HCT116 (cell line): Measurements from ENCODE around the gene EEF1AKMT2. TPM values are rescaled to one million over a fixed set of nuclear protein-coding genes. Genes with fewer than 3 reads are reported as not detected.

ENCODE experiments used
- ATAC-seq: fragments of 200-7000 bp; cut with Tn5 transposase; 2 replicates; pipeline ENCODE4 v1.9.1; 2020; ENCODE audit warnings: mild to moderate bottlenecking, moderate library complexity
- BruUV-seq: library from RNA; stranded (reverse); fragments of 400-500 nt; replicated peaks from 2 replicates; lab custom pipeline; 2021; lab: Mats Ljungman, UMichigan
- CTCF ChIA-PET: fragments of 300-600 bp; sonication (Branson Sonifier 250); formaldehyde crosslinking; loops from one replicate; lab custom pipeline; 2021; ENCODE audit warnings: antibody characterized with exemption; lab: Charles Lee
- POLR2A ChIA-PET: fragments of 300-600, 350-600 bp; sonication (Branson Sonifier 250); formaldehyde crosslinking; loops from one replicate; lab custom pipeline; 2021; ENCODE audit warnings: antibody characterized with exemption; lab: Charles Lee
- RAD21 ChIA-PET, 2 experiments: fragments of 300-600 bp; sonication (Branson Sonifier 250); formaldehyde crosslinking; loops; one replicate each; lab custom pipeline; 2023; ENCODE audit warnings: low total read pairs in 2 of 2; ENCODE audit not compliant: uncharacterized antibody in 2 of 2, unreplicated experiment in 2 of 2, low non-redundant PET in 1 of 2; lab: Charles Lee
- DNase-seq: peaks from one replicate; pipeline ENCODE4 v3.0.0-alpha.2; 2010; ENCODE audit warnings: low read depth, low spot score
- H2AFZ ChIP-seq: fragments of 200-600 bp; shearing (Covaris generic), sonication (generic); 2 replicates; pipeline ENCODE4 v1.6.1; 2017; ENCODE audit warnings: low read depth, mixed run types, mixed read lengths, antibody characterized with exemption, low read length; ENCODE audit not compliant: poor library complexity, severe bottlenecking
- H3K27ac ChIP-seq: 2 replicates; pipeline ENCODE4 v1.5.1; 2012; ENCODE audit warnings: low read depth, low read length
- H3K27me3 ChIP-seq: fragments of 200-600 bp; sonication (generic); 2 replicates; pipeline ENCODE4 v1.6.1; 2016; ENCODE audit warnings: mixed run types, low read length, mixed read lengths; ENCODE audit not compliant: insufficient read depth
- H3K36me3 ChIP-seq, 2 experiments: fragments of 200-500 bp in 1 of 2; fragments of 200-600 bp in 1 of 2; sonication (Bioruptor generic) in 1 of 2; sonication (generic) in 1 of 2; 2 replicates each; pipeline versions ENCODE4 v1.5.1 to v1.6.1; 2014 to 2016; ENCODE audit warnings: low read length in 2 of 2, inconsistent platforms in 1 of 2, mixed read lengths in 1 of 2, mixed run types in 1 of 2; ENCODE audit not compliant: insufficient read depth in 2 of 2, control insufficient read depth in 1 of 2
- H3K4me1 ChIP-seq, 2 experiments: fragments of 200-600 bp in 1 of 2; sonication (generic) in 1 of 2; 2 replicates each; pipeline versions ENCODE4 v1.5.1 to v1.6.1; 2012 to 2017; ENCODE audit warnings: low read length in 2 of 2, inconsistent platforms in 1 of 2, mild to moderate bottlenecking in 1 of 2, mixed read lengths in 1 of 2, mixed run types in 1 of 2, moderate library complexity in 1 of 2; ENCODE audit not compliant: insufficient read depth in 2 of 2, control insufficient read depth in 1 of 2
- H3K4me2 ChIP-seq: fragments of 200-600 bp; sonication (generic); 2 replicates; pipeline ENCODE4 v1.6.1; 2017; ENCODE audit warnings: mixed run types, low read length, mixed read lengths
- H3K4me3 ChIP-seq, 2 experiments: fragments of 200-600 bp in 1 of 2; sonication (generic) in 1 of 2; replicated peaks in 1 of 2; 2 replicates each; pipeline ENCODE4 v1.5.1; 2011 to 2016; ENCODE audit warnings: low read length in 2 of 2, control low read depth in 1 of 2, low read depth in 1 of 2, mild to moderate bottlenecking in 1 of 2, mixed read lengths in 1 of 2, mixed run types in 1 of 2
- H3K79me2 ChIP-seq: fragments of 200-600 bp; sonication (generic); 2 replicates; pipeline ENCODE4 v1.6.1; 2017; ENCODE audit warnings: mild to moderate bottlenecking, mixed run types, low read length, moderate library complexity, mixed read lengths; ENCODE audit not compliant: insufficient read depth
- H3K9ac ChIP-seq: fragments of 200-600 bp; sonication (generic); 2 replicates; pipeline ENCODE4 v1.6.1; 2016; ENCODE audit warnings: low read length, mixed read lengths
- H3K9me2 ChIP-seq: fragments of 200-600 bp; sonication (generic), shearing (Covaris generic); 2 replicates; pipeline ENCODE4 v1.6.1; 2017; ENCODE audit warnings: mixed run types, mild to moderate bottlenecking, moderate library complexity; ENCODE audit not compliant: insufficient read depth
- H3K9me3 ChIP-seq, 2 experiments: fragments of 200-500 bp in 1 of 2; fragments of 200-600 bp in 1 of 2; sonication (Bioruptor generic) in 1 of 2; sonication (generic) in 1 of 2; 2 replicates each; pipeline ENCODE4 v1.6.1; 2014 to 2017; ENCODE audit warnings: low read length in 2 of 2, mixed read lengths in 2 of 2, inconsistent platforms in 1 of 2, low read depth in 1 of 2, mild to moderate bottlenecking in 1 of 2, mixed run types in 1 of 2, moderate library complexity in 1 of 2; ENCODE audit not compliant: control insufficient read depth in 1 of 2, insufficient read depth in 1 of 2
- H4K20me1 ChIP-seq: fragments of 200-600 bp; sonication (generic), shearing (Covaris generic); 2 replicates; pipeline ENCODE4 v1.6.1; 2017; ENCODE audit warnings: mixed run types, mild to moderate bottlenecking, moderate library complexity; ENCODE audit not compliant: insufficient read depth
- CEBPB ChIP-seq: IDR thresholded peaks from 2 replicates; pipeline ENCODE4 v1.6.1; 2012; ENCODE audit warnings: low read depth
- EGR1 ChIP-seq: IDR thresholded peaks from 2 replicates; pipeline ENCODE4 v1.6.1; 2012; ENCODE audit warnings: low read depth
- ELF1 ChIP-seq: IDR thresholded peaks from 2 replicates; pipeline ENCODE4 v1.6.1; 2012; ENCODE audit warnings: low read depth, borderline replicate concordance
- EZH2 ChIP-seq: fragments of 200-600 bp; sonication (generic); IDR thresholded peaks from 2 replicates; pipeline ENCODE4 v1.6.1; 2017; ENCODE audit warnings: antibody characterized with exemption, mixed run types
- EZH2phosphoT487 ChIP-seq: fragments of 200-600 bp; IDR thresholded peaks from 2 replicates; pipeline ENCODE4 v1.6.1; 2018; ENCODE audit warnings: antibody characterized with exemption, borderline replicate concordance
- JUND ChIP-seq: IDR thresholded peaks from 2 replicates; pipeline ENCODE4 v1.6.1; 2012
- POLR2A ChIP-seq: IDR thresholded peaks from 2 replicates; pipeline ENCODE4 v1.7.0; 2011; ENCODE audit warnings: borderline replicate concordance; ENCODE audit not compliant: insufficient read depth, insufficient read length; ENCODE audit errors: extremely low read depth
- POLR2AphosphoS5 ChIP-seq: IDR thresholded peaks from 2 replicates; pipeline ENCODE4 v1.6.1; 2011; ENCODE audit warnings: mild to moderate bottlenecking, low read depth, low read length, moderate library complexity
- RAD21 ChIP-seq: IDR thresholded peaks from 2 replicates; pipeline ENCODE4 v1.6.1; 2012; ENCODE audit warnings: low read depth, mild to moderate bottlenecking
- SIN3A ChIP-seq: IDR thresholded peaks from 2 replicates; pipeline ENCODE4 v1.6.1; 2012; ENCODE audit warnings: low read depth
- SP1 ChIP-seq: IDR thresholded peaks from 2 replicates; pipeline ENCODE4 v1.6.1; 2012; ENCODE audit warnings: low read depth
- SRF ChIP-seq: IDR thresholded peaks from 2 replicates; pipeline ENCODE4 v1.6.1; 2012; ENCODE audit warnings: low read depth
- YY1 ChIP-seq: IDR thresholded peaks from 2 replicates; pipeline ENCODE4 v1.6.1; 2011; ENCODE audit warnings: low read length, low read depth, moderate library complexity, mild to moderate bottlenecking; ENCODE audit not compliant: insufficient replicate concordance; ENCODE audit errors: extremely low read depth
- ZFX ChIP-seq: fragments of 450-650 bp; IDR thresholded peaks from 2 replicates; pipeline ENCODE4 v1.6.1; 2017
- intact Hi-C: fragments of 100-400 bp; cut with micrococcal nuclease; formaldehyde crosslinking; loops from 2 replicates; pipeline ENCODE4 v1.10.0; 2022
- total RNA-seq: library from RNA; stranded (reverse); gene quantifications from one replicate; pipeline ENCODE4 v1.2.1, GENCODE V29; 2021; ENCODE audit not compliant: unreplicated experiment
- TF ChIP-seq, protein P1 (sequence below): IDR thresholded peaks from 2 replicates; pipeline ENCODE4 v1.6.1; 2011; ENCODE audit warnings: mild to moderate bottlenecking, low read length, moderate library complexity; ENCODE audit not compliant: insufficient replicate concordance; ENCODE audit errors: extremely low read depth
- TF ChIP-seq, protein P2 (sequence below): IDR thresholded peaks from 2 replicates; pipeline ENCODE4 v1.6.1; 2012
- TF ChIP-seq, protein P3 (sequence below), 3 experiments: fragments of 200-600 bp in 1 of 3; sonication (generic) in 1 of 3; IDR thresholded peaks in 2 of 3; conservative IDR thresholded peaks in 1 of 3; 2 replicates each; pipeline ENCODE4 v1.5.1; 2012 to 2017; ENCODE audit warnings: low read depth in 2 of 3, low read length in 2 of 3, antibody characterized with exemption in 1 of 3, borderline replicate concordance in 1 of 3, control low read depth in 1 of 3, mild to moderate bottlenecking in 1 of 3, mixed read lengths in 1 of 3, mixed run types in 1 of 3, moderate library complexity in 1 of 3; ENCODE audit not compliant: insufficient read depth in 1 of 3
- TF ChIP-seq, protein P4 (sequence below): IDR thresholded peaks from 2 replicates; pipeline ENCODE4 v1.6.1; 2012

Gene EEF1AKMT2
- total RNA-seq, 1 experiment from 2014 or later: 39.6 TPM

DNA sequence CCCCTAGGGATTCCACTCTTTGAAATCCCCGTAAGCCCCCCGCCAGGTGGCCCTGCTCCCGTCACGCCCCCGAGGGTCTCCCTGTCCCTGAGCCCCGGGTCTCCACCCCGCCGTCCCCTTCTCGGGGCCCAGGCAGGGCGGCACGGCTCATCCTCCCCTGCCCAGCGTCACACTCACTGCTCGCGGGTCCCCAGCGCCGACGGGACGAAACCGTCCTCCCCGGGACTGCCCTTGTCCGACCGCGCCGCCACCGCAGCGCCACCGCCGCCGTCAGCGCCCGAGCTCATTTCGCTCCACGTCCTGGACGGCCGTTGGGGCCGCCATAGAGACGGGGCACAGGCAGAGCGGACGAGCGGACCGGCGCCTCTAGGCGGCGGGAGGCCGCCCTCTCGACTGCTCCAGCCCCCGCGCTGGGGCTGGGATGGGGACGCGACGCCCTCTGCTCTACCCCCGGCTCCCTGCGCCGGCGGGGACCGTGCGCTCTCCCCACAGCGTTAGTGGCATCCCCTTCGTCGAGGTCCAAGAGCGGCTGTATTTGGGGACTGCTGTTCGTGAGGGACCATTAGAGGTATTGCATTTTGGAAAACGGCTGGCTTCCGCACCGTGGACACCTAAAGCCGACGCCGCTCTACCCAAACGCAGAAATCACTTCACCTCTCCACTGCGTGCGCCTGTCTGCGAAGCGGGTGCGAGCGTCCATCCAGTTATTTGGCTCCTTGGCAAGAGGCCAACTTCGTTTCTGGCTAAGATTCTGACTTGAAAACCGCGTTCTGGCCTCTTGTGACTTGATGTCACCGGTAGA lies at the start of gene EEF1AKMT2 (continued):
- TF ChIP-seq POLR2AphosphoS5 (peak; percentile 99), CEBPB (no peak; the same call in 1 of the 2 replicates), EZH2 (no peak)
- TF ChIP-seq, protein P1, sequence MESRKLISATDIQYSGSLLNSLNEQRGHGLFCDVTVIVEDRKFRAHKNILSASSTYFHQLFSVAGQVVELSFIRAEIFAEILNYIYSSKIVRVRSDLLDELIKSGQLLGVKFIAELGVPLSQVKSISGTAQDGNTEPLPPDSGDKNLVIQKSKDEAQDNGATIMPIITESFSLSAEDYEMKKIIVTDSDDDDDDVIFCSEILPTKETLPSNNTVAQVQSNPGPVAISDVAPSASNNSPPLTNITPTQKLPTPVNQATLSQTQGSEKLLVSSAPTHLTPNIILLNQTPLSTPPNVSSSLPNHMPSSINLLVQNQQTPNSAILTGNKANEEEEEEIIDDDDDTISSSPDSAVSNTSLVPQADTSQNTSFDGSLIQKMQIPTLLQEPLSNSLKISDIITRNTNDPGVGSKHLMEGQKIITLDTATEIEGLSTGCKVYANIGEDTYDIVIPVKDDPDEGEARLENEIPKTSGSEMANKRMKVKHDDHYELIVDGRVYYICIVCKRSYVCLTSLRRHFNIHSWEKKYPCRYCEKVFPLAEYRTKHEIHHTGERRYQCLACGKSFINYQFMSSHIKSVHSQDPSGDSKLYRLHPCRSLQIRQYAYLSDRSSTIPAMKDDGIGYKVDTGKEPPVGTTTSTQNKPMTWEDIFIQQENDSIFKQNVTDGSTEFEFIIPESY: peak; percentile 71

DNA sequence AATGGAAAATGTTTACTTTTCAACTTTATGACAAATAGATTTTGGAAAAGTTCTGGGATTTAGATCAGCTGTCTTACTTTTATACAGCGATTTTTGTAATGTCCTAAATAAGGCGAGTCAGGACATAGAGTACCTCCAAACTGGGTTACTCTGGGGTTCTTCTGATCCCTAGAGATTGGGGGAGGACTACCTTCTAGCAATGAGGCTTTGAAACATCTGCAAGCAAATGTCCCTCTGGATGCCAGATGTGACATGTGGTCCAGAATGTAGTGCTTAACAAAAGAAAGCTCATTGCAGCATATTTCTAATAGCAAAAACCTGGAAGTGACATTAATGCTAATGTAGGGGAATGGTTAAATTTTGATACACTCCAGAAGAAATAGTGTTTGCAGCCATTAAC lies 46.0 kb upstream of the EEF1AKMT2 start:
- no peaks in the 10 kb centered on the region for H3K4me1 ChIP-seq
- no peaks in the 10 kb centered on the region for H3K9me3 ChIP-seq
- no peak overlapping the region for H3K4me2 ChIP-seq
- no peak overlapping the region for H2AFZ ChIP-seq
- ChIA-PET POLR2A (no interaction called here), RAD21 (no interaction called here), CTCF (no interaction called here)
- no peaks in the 10 kb centered on the region for H3K9me2 ChIP-seq
- no peak for DNase-seq
- intact Hi-C loops: no loop called here
- BruUV-seq: no TSS peak
- no peaks in the 10 kb centered on the region for H3K79me2 ChIP-seq
- H3K36me3 ChIP-seq: peaks cover 23 to 30% of the 10 kb centered on the region in 2 experiments
- H4K20me1 ChIP-seq: no peaks in the 10 kb centered on the region
- no peaks in the 10 kb centered on the region for H3K27me3 ChIP-seq
- ATAC-seq: no peak
- H3K9ac ChIP-seq: no peak overlapping the region
- no peak overlapping the region for H3K4me3 ChIP-seq
- H3K27ac ChIP-seq: no peak overlapping the region
- TF ChIP-seq EZH2: no peak
- TF ChIP-seq, protein P2, sequence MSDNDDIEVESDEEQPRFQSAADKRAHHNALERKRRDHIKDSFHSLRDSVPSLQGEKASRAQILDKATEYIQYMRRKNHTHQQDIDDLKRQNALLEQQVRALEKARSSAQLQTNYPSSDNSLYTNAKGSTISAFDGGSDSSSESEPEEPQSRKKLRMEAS: no peak
- TF ChIP-seq EZH2phosphoT487: no peak
- no peak for TF ChIP-seq ELF1
- no peak for TF ChIP-seq JUND
- no peak for TF ChIP-seq POLR2A
- TF ChIP-seq POLR2AphosphoS5: no peak
- TF ChIP-seq ZFX: no peak
- no peak for TF ChIP-seq RAD21
- TF ChIP-seq, protein P3, sequence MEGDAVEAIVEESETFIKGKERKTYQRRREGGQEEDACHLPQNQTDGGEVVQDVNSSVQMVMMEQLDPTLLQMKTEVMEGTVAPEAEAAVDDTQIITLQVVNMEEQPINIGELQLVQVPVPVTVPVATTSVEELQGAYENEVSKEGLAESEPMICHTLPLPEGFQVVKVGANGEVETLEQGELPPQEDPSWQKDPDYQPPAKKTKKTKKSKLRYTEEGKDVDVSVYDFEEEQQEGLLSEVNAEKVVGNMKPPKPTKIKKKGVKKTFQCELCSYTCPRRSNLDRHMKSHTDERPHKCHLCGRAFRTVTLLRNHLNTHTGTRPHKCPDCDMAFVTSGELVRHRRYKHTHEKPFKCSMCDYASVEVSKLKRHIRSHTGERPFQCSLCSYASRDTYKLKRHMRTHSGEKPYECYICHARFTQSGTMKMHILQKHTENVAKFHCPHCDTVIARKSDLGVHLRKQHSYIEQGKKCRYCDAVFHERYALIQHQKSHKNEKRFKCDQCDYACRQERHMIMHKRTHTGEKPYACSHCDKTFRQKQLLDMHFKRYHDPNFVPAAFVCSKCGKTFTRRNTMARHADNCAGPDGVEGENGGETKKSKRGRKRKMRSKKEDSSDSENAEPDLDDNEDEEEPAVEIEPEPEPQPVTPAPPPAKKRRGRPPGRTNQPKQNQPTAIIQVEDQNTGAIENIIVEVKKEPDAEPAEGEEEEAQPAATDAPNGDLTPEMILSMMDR (IDR thresholded peaks at IDR 0.05 in 2 of 3, conservative IDR thresholded peaks at IDR 0.05 in 1 of 3; ENCODE audit: borderline replicate concordance in 1 of 3, insufficient read depth in 1 of 3, low read depth in 2 of 3, low read length in 2 of 3): no peak
- no peak for TF ChIP-seq EGR1
- TF ChIP-seq, protein P4, sequence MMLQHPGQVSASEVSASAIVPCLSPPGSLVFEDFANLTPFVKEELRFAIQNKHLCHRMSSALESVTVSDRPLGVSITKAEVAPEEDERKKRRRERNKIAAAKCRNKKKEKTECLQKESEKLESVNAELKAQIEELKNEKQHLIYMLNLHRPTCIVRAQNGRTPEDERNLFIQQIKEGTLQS: no peak
- TF ChIP-seq SIN3A: no peak
- no peak for TF ChIP-seq SRF
- no peak for TF ChIP-seq YY1
- TF ChIP-seq CEBPB: no peak
- no peak for TF ChIP-seq SP1
